SU-DHL-6 (cell line): Measurements from ENCODE around the gene LEMD2.

Experiments
- H2AFZ ChIP-seq: fragments of 200-600 bp; sonication (generic); 2 replicates; pipeline ENCODE4 v1.6.1; 2014; ENCODE audit warnings: low read depth, mild to moderate bottlenecking, moderate library complexity, mixed read lengths, antibody characterized with exemption, low read length; ENCODE audit not compliant: severe bottlenecking
- H3F3A ChIP-seq: fragments of 200-600 bp; shearing (Covaris generic); 2 replicates; pipeline ENCODE4 v1.6.0; 2016; ENCODE audit warnings: antibody characterized with exemption, mild to moderate bottlenecking; ENCODE audit not compliant: insufficient read depth
- H3K27ac ChIP-seq: fragments of 200-600 bp; sonication (generic); 2 replicates; pipeline ENCODE4 v1.5.1; 2016; ENCODE audit warnings: low read depth, mild to moderate bottlenecking, low read length, moderate library complexity, mixed read lengths
- H3K27me3 ChIP-seq: fragments of 200-600 bp; sonication (generic), shearing (Covaris generic); 2 replicates; pipeline ENCODE4 v1.6.0; 2014; ENCODE audit warnings: mild to moderate bottlenecking, low read length
- H3K36me3 ChIP-seq: fragments of 200-600 bp; sonication (generic); 2 replicates; pipeline ENCODE4 v1.6.1; 2014; ENCODE audit warnings: mild to moderate bottlenecking, low read length, mixed read lengths
- H3K4me2 ChIP-seq: fragments of 300-600, 200-600 bp; shearing (Covaris generic), sonication (generic); 2 replicates; pipeline ENCODE4 v1.6.0; 2014; ENCODE audit warnings: low read length, low read depth, mild to moderate bottlenecking; ENCODE audit not compliant: poor library complexity, severe bottlenecking
- H3K4me3 ChIP-seq: fragments of 200-600 bp; sonication (generic); 2 replicates; pipeline ENCODE4 v1.5.1; 2014; ENCODE audit warnings: antibody characterized with exemption, low read length, mild to moderate bottlenecking, mixed read lengths; ENCODE audit not compliant: insufficient read depth, poor library complexity, severe bottlenecking
- H3K79me2 ChIP-seq: fragments of 200-600 bp; sonication (generic); 2 replicates; pipeline ENCODE4 v1.6.1; 2014; ENCODE audit warnings: mild to moderate bottlenecking, low read length, moderate library complexity; ENCODE audit not compliant: insufficient read depth
- H3K9ac ChIP-seq: fragments of 200-600 bp; sonication (generic); 2 replicates; pipeline ENCODE4 v1.7.0; 2014; ENCODE audit warnings: mild to moderate bottlenecking, low read length
- H3K9me2 ChIP-seq: fragments of 200-600 bp; sonication (generic); replicated peaks from 2 replicates; pipeline ENCODE4 v1.6.1; 2014; ENCODE audit warnings: low read length; ENCODE audit not compliant: insufficient read depth
- H3K9me3 ChIP-seq: fragments of 200-600 bp; sonication (generic); 2 replicates; pipeline ENCODE4 v1.6.1; 2014; ENCODE audit warnings: low read length, mixed read lengths; ENCODE audit not compliant: insufficient read depth
- H4K20me1 ChIP-seq: fragments of 200-600 bp; sonication (generic); 2 replicates; pipeline ENCODE4 v1.6.1; 2014; ENCODE audit warnings: low read depth, mild to moderate bottlenecking, antibody characterized with exemption, low read length, moderate library complexity, mixed read lengths
- EZH2phosphoT487 ChIP-seq: fragments of 200-600 bp; sonication (generic), shearing (Covaris generic); conservative IDR thresholded peaks from 2 replicates; pipeline ENCODE4 v1.6.1; 2018; ENCODE audit warnings: mild to moderate bottlenecking, antibody characterized with exemption, low read length, moderate library complexity, mixed read lengths
- TF ChIP-seq, protein P1 (sequence below): fragments of 200-600 bp; sonication (generic); IDR thresholded peaks from one replicate; pipeline ENCODE4 v1.5.1; 2017; ENCODE audit warnings: antibody characterized with exemption, mild to moderate bottlenecking, low read length, moderate library complexity; ENCODE audit not compliant: insufficient read depth, poor library complexity, severe bottlenecking

Gene LEMD2

DNA sequence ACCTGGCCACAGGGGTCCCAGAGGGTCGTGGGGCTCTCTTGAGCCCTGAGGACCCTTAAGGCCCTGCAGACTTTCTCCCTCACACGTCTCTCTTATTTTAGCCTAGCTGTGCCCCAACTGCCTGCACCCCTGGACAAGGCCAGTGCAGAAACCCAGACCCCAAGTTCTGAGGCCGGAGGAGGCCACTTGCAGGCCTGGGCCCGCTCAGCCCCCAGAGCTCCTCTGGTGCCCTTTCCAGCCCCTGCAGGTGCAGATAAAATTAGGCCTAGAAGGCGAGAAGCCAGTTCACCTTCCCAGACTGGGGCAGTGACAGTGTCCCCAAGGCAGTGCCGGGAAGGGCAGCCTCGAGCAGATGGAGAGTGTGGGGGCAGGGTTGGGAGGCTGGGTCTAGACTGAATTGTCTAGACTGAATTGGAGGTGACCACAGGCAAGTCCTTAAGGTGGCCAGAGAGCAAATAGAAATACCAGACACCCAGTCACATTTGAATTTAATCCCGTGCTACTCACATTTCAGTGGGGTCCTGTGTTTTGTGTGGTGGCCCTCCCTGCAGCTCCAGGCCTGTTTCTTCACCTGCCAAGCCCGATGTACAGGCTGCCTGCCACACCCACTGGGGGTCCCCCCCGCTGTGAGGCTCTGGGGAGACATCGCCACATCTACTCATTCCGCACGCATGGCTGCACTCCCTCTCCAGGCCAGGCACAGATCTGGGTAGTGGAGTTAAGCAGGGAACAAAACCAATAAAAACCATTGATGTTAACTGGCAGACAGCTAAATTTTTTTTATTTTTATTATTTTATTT lies 33.7 kb downstream of the LEMD2 start:
- no peaks in the 10 kb centered on the region for H3K27me3 ChIP-seq
- TF ChIP-seq, protein P1, sequence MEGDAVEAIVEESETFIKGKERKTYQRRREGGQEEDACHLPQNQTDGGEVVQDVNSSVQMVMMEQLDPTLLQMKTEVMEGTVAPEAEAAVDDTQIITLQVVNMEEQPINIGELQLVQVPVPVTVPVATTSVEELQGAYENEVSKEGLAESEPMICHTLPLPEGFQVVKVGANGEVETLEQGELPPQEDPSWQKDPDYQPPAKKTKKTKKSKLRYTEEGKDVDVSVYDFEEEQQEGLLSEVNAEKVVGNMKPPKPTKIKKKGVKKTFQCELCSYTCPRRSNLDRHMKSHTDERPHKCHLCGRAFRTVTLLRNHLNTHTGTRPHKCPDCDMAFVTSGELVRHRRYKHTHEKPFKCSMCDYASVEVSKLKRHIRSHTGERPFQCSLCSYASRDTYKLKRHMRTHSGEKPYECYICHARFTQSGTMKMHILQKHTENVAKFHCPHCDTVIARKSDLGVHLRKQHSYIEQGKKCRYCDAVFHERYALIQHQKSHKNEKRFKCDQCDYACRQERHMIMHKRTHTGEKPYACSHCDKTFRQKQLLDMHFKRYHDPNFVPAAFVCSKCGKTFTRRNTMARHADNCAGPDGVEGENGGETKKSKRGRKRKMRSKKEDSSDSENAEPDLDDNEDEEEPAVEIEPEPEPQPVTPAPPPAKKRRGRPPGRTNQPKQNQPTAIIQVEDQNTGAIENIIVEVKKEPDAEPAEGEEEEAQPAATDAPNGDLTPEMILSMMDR, result no peak
- no peak for TF ChIP-seq EZH2phosphoT487
- H3F3A ChIP-seq, result no peaks in the 10 kb centered on the region

DNA sequence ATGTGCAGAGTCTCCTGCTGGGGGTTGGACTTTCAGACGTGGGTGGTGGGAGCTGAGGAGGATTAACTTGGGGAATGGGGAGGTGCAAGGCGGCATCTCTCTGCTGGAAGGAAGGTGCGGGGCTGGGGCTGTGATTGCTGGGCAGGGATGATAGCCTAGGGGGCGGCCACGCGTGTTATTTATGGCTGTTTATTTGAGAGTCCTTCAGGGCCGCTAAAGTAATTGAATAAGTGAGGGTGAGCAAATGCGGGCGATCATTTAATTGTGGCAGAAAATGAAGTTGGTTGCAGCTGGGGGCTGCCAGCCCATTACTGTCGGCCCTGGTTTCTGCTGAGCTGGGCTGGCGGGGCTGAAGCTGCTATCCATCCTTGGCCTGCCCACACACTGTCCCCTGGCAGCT lies 34.7 kb downstream of the LEMD2 start:
- Histone ChIP-seq H3K4me2 (no peak overlapping the region), H3K9ac (no peak overlapping the region), H3K9me3 (no peaks in the 10 kb centered on the region), H3K36me3 (no peaks in the 10 kb centered on the region), H3F3A (no peaks in the 10 kb centered on the region), H3K27me3 (no peaks in the 10 kb centered on the region), H3K79me2 (no peaks in the 10 kb centered on the region), H2AFZ (no peak overlapping the region), H3K27ac (no peak overlapping the region), H3K4me3 (no peak overlapping the region), H3K9me2 (no peaks in the 10 kb centered on the region), H4K20me1 (no peaks in the 10 kb centered on the region; the same call in 1 of the 2 replicates)
- TF ChIP-seq, protein P1, result no peak
- no peak for TF ChIP-seq EZH2phosphoT487

More for the DNA sequence above, 33.7 kb downstream of the LEMD2 start:
- no peaks in the 10 kb centered on the region; the same call in 1 of the 2 replicates for H4K20me1 ChIP-seq
- H3K4me3 ChIP-seq, result no peak overlapping the region
- H3K79me2 ChIP-seq, result no peaks in the 10 kb centered on the region
- no peaks in the 10 kb centered on the region for H3K9me3 ChIP-seq
- H3K36me3 ChIP-seq, result no peaks in the 10 kb centered on the region
- H3K9ac ChIP-seq, result no peak overlapping the region
- H2AFZ ChIP-seq, result no peak overlapping the region
- H3K9me2 ChIP-seq, result no peaks in the 10 kb centered on the region
- no peak overlapping the region for H3K27ac ChIP-seq
- no peak overlapping the region for H3K4me2 ChIP-seq

DNA sequence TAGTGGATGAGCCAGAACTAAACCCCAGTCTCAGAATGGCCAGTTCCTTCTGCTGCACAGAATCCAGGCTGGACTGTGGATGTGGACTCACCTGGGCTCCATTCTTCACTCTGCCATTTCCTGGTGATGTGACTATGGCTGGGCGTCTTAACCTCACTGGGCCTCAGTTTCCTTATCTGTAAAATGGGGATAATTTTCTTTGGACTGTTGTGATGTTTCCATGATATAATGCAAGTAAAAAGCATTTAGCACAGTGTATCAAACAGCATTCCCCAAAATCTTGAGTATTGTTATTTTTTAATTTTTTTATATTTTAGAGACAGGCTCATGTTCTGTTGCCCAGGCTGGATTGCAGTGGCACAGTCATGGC lies 36.3 kb downstream of the LEMD2 start:
- Histone ChIP-seq H2AFZ (no peak overlapping the region), H3K9me3 (no peaks in the 10 kb centered on the region), H3F3A (no peaks in the 10 kb centered on the region), H3K9ac (no peak overlapping the region), H3K9me2 (no peaks in the 10 kb centered on the region), H4K20me1 (no peaks in the 10 kb centered on the region; the same call in 1 of the 2 replicates), H3K27ac (no peak overlapping the region), H3K27me3 (no peaks in the 10 kb centered on the region), H3K36me3 (no peaks in the 10 kb centered on the region), H3K4me2 (no peak overlapping the region), H3K4me3 (no peak overlapping the region), H3K79me2 (no peaks in the 10 kb centered on the region)
- no peak for TF ChIP-seq EZH2phosphoT487
- TF ChIP-seq, protein P1, result no peak
